Keratinocyte (primary cell): ENCODE measurements around the gene FLT3. TPM values are rescaled to one million over a fixed set of nuclear protein-coding genes. Genes with fewer than 3 reads are reported as not detected.

Source experiments
- DNase-seq: peaks from one replicate; pipeline ENCODE4 v3.0.0-alpha.2; 2011; ENCODE audit warnings: low read depth, missing footprints, low spot score
- FAIRE-seq: peaks from 2 replicates; lab custom pipeline; 2011; peaks lifted over from hg19 to GRCh38; lab: Jason Lieb, UNC
- H2AFZ ChIP-seq: 2 replicates; pipeline ENCODE4 v1.6.0; 2012; ENCODE audit warnings: low read length, control low read depth, inconsistent platforms; ENCODE audit not compliant: control insufficient read depth
- H3K27ac ChIP-seq: 2 replicates; pipeline ENCODE4 v1.5.1; 2011; ENCODE audit warnings: low read length; ENCODE audit not compliant: control insufficient read depth, insufficient read depth
- H3K27me3 ChIP-seq: 3 replicates; pipeline ENCODE4 v1.6.0; 2011; ENCODE audit warnings: low read length; ENCODE audit not compliant: control insufficient read depth, insufficient read depth; ENCODE audit errors: extremely low read depth
- H3K36me3 ChIP-seq, 2 experiments: 2 replicates in 1 of 2; 3 replicates in 1 of 2; pipeline ENCODE4 v1.5.1; 2011; ENCODE audit warnings: low read length in 2 of 2, mild to moderate bottlenecking in 1 of 2; ENCODE audit not compliant: control insufficient read depth in 2 of 2, insufficient read depth in 2 of 2; ENCODE audit errors: extremely low read depth in 1 of 2
- H3K4me1 ChIP-seq: 3 replicates; pipeline ENCODE4 v1.5.1; 2011; ENCODE audit warnings: low read length; ENCODE audit not compliant: control insufficient read depth, insufficient read depth; ENCODE audit errors: extremely low read depth
- H3K4me2 ChIP-seq: 3 replicates; pipeline ENCODE4 v1.6.0; 2011; ENCODE audit warnings: low read depth, low read length; ENCODE audit not compliant: control insufficient read depth, insufficient read depth; ENCODE audit errors: extremely low read depth
- H3K4me3 ChIP-seq, 3 experiments: fragments of 200-600 bp in 1 of 3; sonication (generic) in 1 of 3; 2 replicates in 2 of 3; 3 replicates in 1 of 3; pipeline ENCODE4 v1.5.1; 2011 to 2016; ENCODE audit warnings: low read length in 3 of 3, mild to moderate bottlenecking in 3 of 3, control low read depth in 2 of 3, inconsistent platforms in 1 of 3, low read depth in 1 of 3, mixed read lengths in 1 of 3, mixed run types in 1 of 3, moderate library complexity in 1 of 3; ENCODE audit not compliant: control insufficient read depth in 2 of 3, insufficient read depth in 2 of 3; ENCODE audit errors: extremely low read depth in 1 of 3
- H3K79me2 ChIP-seq: 2 replicates; pipeline ENCODE4 v1.6.0; 2012; ENCODE audit warnings: low read length; ENCODE audit not compliant: control insufficient read depth, insufficient read depth
- H3K9ac ChIP-seq: 3 replicates; pipeline ENCODE4 v1.6.0; 2011; ENCODE audit warnings: low read length; ENCODE audit not compliant: control insufficient read depth, insufficient read depth; ENCODE audit errors: extremely low read depth
- H3K9me1 ChIP-seq: 3 replicates; pipeline ENCODE4 v1.6.0; 2011; ENCODE audit warnings: low read length; ENCODE audit not compliant: control insufficient read depth, insufficient read depth; ENCODE audit errors: extremely low read depth
- H3K9me3 ChIP-seq: 2 replicates; pipeline ENCODE4 v1.5.1; 2012; ENCODE audit warnings: low read depth, low read length; ENCODE audit not compliant: control insufficient read depth
- H4K20me1 ChIP-seq: 3 replicates; pipeline ENCODE4 v1.6.0; 2011; ENCODE audit warnings: low read length; ENCODE audit not compliant: control insufficient read depth, insufficient read depth; ENCODE audit errors: extremely low read depth
- CTCF ChIP-seq, 3 experiments: IDR thresholded peaks in 1 of 3; conservative IDR thresholded peaks in 1 of 3; optimal IDR thresholded peaks in 1 of 3; 2 replicates in 2 of 3; 3 replicates in 1 of 3; pipeline versions ENCODE3 to v1.5.1; 2011; ENCODE audit warnings: low read length in 3 of 3, mild to moderate bottlenecking in 3 of 3, moderate library complexity in 2 of 3, control low read depth in 1 of 3, inconsistent platforms in 1 of 3; ENCODE audit not compliant: insufficient read depth in 2 of 3; ENCODE audit errors: extremely low read depth in 1 of 3
- EZH2 ChIP-seq: IDR thresholded peaks from one replicate; pipeline ENCODE4 v1.6.1; 2012; ENCODE audit warnings: inconsistent platforms, mild to moderate bottlenecking, low read length, moderate library complexity
- dilution Hi-C: fragments of 300-500 bp; cut with MboI; formaldehyde crosslinking; loops from one replicate; pipeline ENCODE4 v1.7.0; 2020; ENCODE audit warnings: low sequenced_read_pairs; ENCODE audit not compliant: extremely low pct_ligation_motif_present
- polyA plus RNA-seq, 5 experiments: library from polyadenylated mRNA; depleted of rRNA in 3 of 5; stranded (reverse) in 3 of 5; stranded (forward) in 1 of 5; unstranded in 1 of 5; fragments of >200 nt; gene quantifications; 1 replicate in 1 of 5; 2 replicates in 3 of 5; 3 replicates in 1 of 5; pipeline versions ENCODE4 v1.2.1 to v1.2.3, GENCODE V29; 2011 to 2012; ENCODE audit warnings: missing spikeins in 2 of 5, low read depth in 1 of 5, low replicate concordance in 1 of 5

Gene FLT3
- polyA plus RNA-seq, 1 donor (not counting 4 experiments of a cell fraction or from before 2014, with no cell fraction given) = not detected

DNA sequence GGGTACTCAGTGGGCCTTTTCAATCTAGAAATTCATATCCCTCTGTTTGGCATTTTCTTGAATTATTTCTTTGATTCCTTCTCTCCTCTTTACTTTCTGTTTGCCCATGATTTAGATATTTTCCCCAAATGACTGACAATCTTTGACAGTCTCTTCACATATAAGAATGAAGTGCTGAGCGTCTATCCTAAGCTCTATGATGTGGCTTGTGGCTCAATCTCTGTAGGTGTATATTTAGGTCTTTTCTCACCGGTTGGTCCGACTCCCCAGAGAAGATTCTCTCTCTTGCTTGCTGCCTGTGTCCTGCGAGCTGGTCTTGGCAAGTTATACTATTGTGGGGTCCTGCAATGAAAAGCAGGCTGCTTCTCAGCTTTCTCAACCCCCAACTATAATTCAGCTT lies 29.0 kb downstream of the FLT3 start:
- Histone ChIP-seq H3K4me2 (no peak overlapping the region), H4K20me1 (no peaks in the 10 kb centered on the region), H3K36me3 (no peaks in the 10 kb centered on the region), H3K9ac (no peak overlapping the region), H3K9me3 (no peaks in the 10 kb centered on the region), H3K27me3 (no peaks in the 10 kb centered on the region), H3K9me1 (no peaks in the 10 kb centered on the region), H3K27ac (no peak overlapping the region), H3K79me2 (no peaks in the 10 kb centered on the region), H3K4me3 (no peak overlapping the region), H3K4me1 (no peaks in the 10 kb centered on the region), H2AFZ (no peak overlapping the region)
- DNase-seq (no peak), FAIRE-seq (no peak)
- dilution Hi-C loops = no loop called here
- TF ChIP-seq CTCF (optimal IDR thresholded peaks at IDR 0.05 in 1 of 3, IDR thresholded peaks at IDR 0.05 in 1 of 3, conservative IDR thresholded peaks at IDR 0.05 in 1 of 3; ENCODE audit: extremely low read depth in 1 of 3, insufficient read depth in 2 of 3, low read length in 3 of 3) (no peak), EZH2 (no peak)

DNA sequence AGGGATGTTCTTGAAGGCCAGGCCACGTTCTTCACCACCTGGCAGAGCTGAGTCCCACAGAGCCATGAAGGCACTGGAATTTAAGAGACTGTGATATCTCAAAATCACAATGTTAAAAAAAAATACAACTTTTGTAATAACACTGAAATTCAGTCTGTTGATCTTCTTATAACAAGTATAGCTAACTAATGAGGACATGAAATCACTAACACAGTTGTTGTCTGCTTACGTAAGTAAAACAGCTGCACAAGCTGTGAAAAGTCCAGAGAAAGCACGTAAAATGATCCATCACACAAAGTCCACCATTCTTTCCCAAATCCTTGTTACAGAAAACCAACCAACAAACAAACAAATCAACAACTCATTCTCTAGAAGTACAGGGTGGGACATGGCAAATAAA lies 32.9 kb downstream of the FLT3 start:
- H3K4me2 ChIP-seq = no peak overlapping the region
- H3K36me3 ChIP-seq = no peaks in the 10 kb centered on the region
- H3K9me3 ChIP-seq = no peaks in the 10 kb centered on the region
- no peaks in the 10 kb centered on the region for H3K79me2 ChIP-seq
- no peak overlapping the region for H3K4me3 ChIP-seq
- H3K9ac ChIP-seq = no peak overlapping the region
- no peaks in the 10 kb centered on the region for H3K9me1 ChIP-seq
- H3K4me1 ChIP-seq = no peaks in the 10 kb centered on the region
- TF ChIP-seq CTCF (optimal IDR thresholded peaks at IDR 0.05 in 1 of 3, IDR thresholded peaks at IDR 0.05 in 1 of 3, conservative IDR thresholded peaks at IDR 0.05 in 1 of 3; ENCODE audit: extremely low read depth in 1 of 3, insufficient read depth in 2 of 3, low read length in 3 of 3) (no peak), EZH2 (no peak)
- no peaks in the 10 kb centered on the region for H3K27me3 ChIP-seq
- H4K20me1 ChIP-seq = no peaks in the 10 kb centered on the region
- no peak for FAIRE-seq
- H3K27ac ChIP-seq = no peak overlapping the region
- dilution Hi-C loops = no loop called here
- no peak overlapping the region for H2AFZ ChIP-seq
- no peak for DNase-seq
